ENCODE data around the gene SPI1. TPM values are rescaled to one million over a fixed set of nuclear protein-coding genes. Genes with fewer than 3 reads are reported as not detected.

The SPI1 gene
- total RNA-seq, 1 donor from 2014 or later = not detected

- no peak overlapping the region for H2AFZ ChIP-seq (replicated peaks)
- H3K36me3 ChIP-seq = no peaks in the 10 kb centered on the region
- no peaks in the 10 kb centered on the region for H3K36me3 Mint-ChIP-seq
- no peak overlapping the region for H3K27ac ChIP-seq
- H3F3A ChIP-seq (ENCODE audit: low read depth) = no peaks in the 10 kb centered on the region
- no peaks in the 10 kb centered on the region for H4K20me1 ChIP-seq (ENCODE audit: low read depth)
- H3K79me2 ChIP-seq (ENCODE audit: low read depth) = no peaks in the 10 kb centered on the region
- no peaks in the 10 kb centered on the region for H3K4me1 ChIP-seq
- no peak overlapping the region for H3K4me2 ChIP-seq
- H3K9me3 Mint-ChIP-seq = no peaks in the 10 kb centered on the region
- H3K27me3 ChIP-seq = no peaks in the 10 kb centered on the region
- no peak overlapping the region for H3K4me3 ChIP-seq
- H3K4me1 Mint-ChIP-seq = peaks cover 7% of the 10 kb centered on the region
- peaks cover 2% of the 10 kb centered on the region for H3K27me3 Mint-ChIP-seq (ENCODE audit: insufficient read depth, low read depth)
- H3K9me3 ChIP-seq (ENCODE audit: low read depth) = no peaks in the 10 kb centered on the region
- H3K9ac ChIP-seq = no peak overlapping the region
- no peak for DNase-seq (ENCODE audit: low spot score)
- no peak overlapping the region for H3K4me3 Mint-ChIP-seq
- TF ChIP-seq EZH2phosphoT487 (IDR thresholded peaks at IDR 0.05) (no peak), EZH2 (IDR thresholded peaks at IDR 0.05) (no peak), CTCF (IDR thresholded peaks at IDR 0.05) (no peak)
- peak overlapping the region; percentile 18 for H3K27ac Mint-ChIP-seq
These were observed 3.3 kb downstream of the SPI1 start for GRCh38 chr11:47375020-47375419.

GRCh38 chr11:47374720-47375019, 3.7 kb downstream of the SPI1 start:
- Histone ChIP-seq H3K27me3 (no peaks in the 10 kb centered on the region), H3K27ac (no peak overlapping the region), H3K9ac (no peak overlapping the region), H3K9me3 (ENCODE audit: low read depth) (no peaks in the 10 kb centered on the region), H3F3A (ENCODE audit: low read depth) (no peaks in the 10 kb centered on the region), H3K36me3 (no peaks in the 10 kb centered on the region), H4K20me1 (ENCODE audit: low read depth) (no peaks in the 10 kb centered on the region), H3K79me2 (ENCODE audit: low read depth) (no peaks in the 10 kb centered on the region), H2AFZ (replicated peaks) (no peak overlapping the region), H3K4me3 (no peak overlapping the region), H3K4me2 (no peak overlapping the region), H3K4me1 (no peaks in the 10 kb centered on the region)
- H3K27me3 Mint-ChIP-seq (ENCODE audit: insufficient read depth, low read depth) = peaks cover 2% of the 10 kb centered on the region
- no peaks in the 10 kb centered on the region for H3K36me3 Mint-ChIP-seq
- no peaks in the 10 kb centered on the region for H3K9me3 Mint-ChIP-seq
- H3K4me1 Mint-ChIP-seq = peaks cover 7% of the 10 kb centered on the region
- no peak for DNase-seq (ENCODE audit: low spot score)
- H3K4me3 Mint-ChIP-seq = no peak overlapping the region
- H3K27ac Mint-ChIP-seq = no peak overlapping the region
- TF ChIP-seq CTCF (IDR thresholded peaks at IDR 0.05) (no peak), EZH2 (IDR thresholded peaks at IDR 0.05) (no peak), EZH2phosphoT487 (IDR thresholded peaks at IDR 0.05) (no peak)

GRCh38 chr11:47373876-47374719, 4.2 kb downstream of the SPI1 start:
- H4K20me1 ChIP-seq (ENCODE audit: low read depth) = no peaks in the 10 kb centered on the region
- H3K36me3 ChIP-seq = no peaks in the 10 kb centered on the region
- H3K27me3 Mint-ChIP-seq (ENCODE audit: insufficient read depth, low read depth) = peaks cover 2% of the 10 kb centered on the region
- H2AFZ ChIP-seq (replicated peaks) = peak overlapping the region; percentile 76
- no peaks in the 10 kb centered on the region for H3K9me3 ChIP-seq (ENCODE audit: low read depth)
- H3K27ac ChIP-seq = no peak overlapping the region
- no peaks in the 10 kb centered on the region for H3F3A ChIP-seq (ENCODE audit: low read depth)
- H3K9me3 Mint-ChIP-seq = no peaks in the 10 kb centered on the region
- no peaks in the 10 kb centered on the region for H3K4me1 ChIP-seq
- DNase-seq (ENCODE audit: low spot score) = peak; percentile 84
- H3K9ac ChIP-seq = no peak overlapping the region
- H3K36me3 Mint-ChIP-seq = no peaks in the 10 kb centered on the region
- TF ChIP-seq EZH2 (IDR thresholded peaks at IDR 0.05) = no peak
- TF ChIP-seq EZH2phosphoT487 (IDR thresholded peaks at IDR 0.05) = no peak
- peak; percentile 97 for TF ChIP-seq CTCF (IDR thresholded peaks at IDR 0.05)
- H3K4me3 ChIP-seq = no peak overlapping the region
- H3K79me2 ChIP-seq (ENCODE audit: low read depth) = no peaks in the 10 kb centered on the region
- H3K4me2 ChIP-seq = no peak overlapping the region
- no peak overlapping the region for H3K27ac Mint-ChIP-seq
- no peaks in the 10 kb centered on the region for H3K27me3 ChIP-seq
- no peak overlapping the region for H3K4me3 Mint-ChIP-seq
- H3K4me1 Mint-ChIP-seq = peaks cover 7% of the 10 kb centered on the region

Data from neural progenitor cell (in vitro differentiated cells).